SK-N-SH (cell line): ENCODE data around the gene IL18. TPM values are rescaled to one million over a fixed set of nuclear protein-coding genes. Genes with fewer than 3 reads are reported as not detected.
"Not testable (repeated sequence)": the region's sequence is repeated elsewhere in the genome, so short reads cannot be mapped to it uniquely, and the experiment has no call there.

Source experiments
- CTCF ChIA-PET: fragments of 300-600, 350-600 bp; formaldehyde crosslinking; extraction: SDS; loops from one replicate; lab custom pipeline; 2021; lab: Yijun Ruan, JAX
- POLR2A ChIA-PET: fragments of 350-600 bp; sonication (Branson Sonifier 250); formaldehyde crosslinking; extraction: SDS; loops from one replicate; lab custom pipeline; 2020; ENCODE audit warnings: antibody characterized with exemption, inconsistent platforms; lab: Yijun Ruan, JAX
- DNase-seq: peaks from one replicate; pipeline ENCODE4 v3.0.0; 2012
- H2AFZ ChIP-seq: fragments of 200-600 bp; sonication (generic); 2 replicates; pipeline ENCODE4 v1.8.1; 2016; ENCODE audit warnings: antibody characterized with exemption, mild to moderate bottlenecking, low read depth
- H3F3A ChIP-seq: fragments of 200-600 bp; sonication (generic); replicated peaks from 2 replicates; pipeline ENCODE3; 2016; ENCODE audit warnings: antibody characterized with exemption, mild to moderate bottlenecking; ENCODE audit not compliant: insufficient read depth
- H3K27ac ChIP-seq, 2 experiments: fragments of 200-500 bp in 1 of 2; fragments of 200-600 bp in 1 of 2; sonication (Bioruptor generic) in 1 of 2; sonication (generic), shearing (Covaris generic) in 1 of 2; 2 replicates each; pipeline versions ENCODE4 v1.5.1 to v1.6.1; 2014 to 2016; ENCODE audit warnings: low read depth in 2 of 2, inconsistent platforms in 1 of 2, low read length in 1 of 2, mild to moderate bottlenecking in 1 of 2, mixed read lengths in 1 of 2
- H3K27me3 ChIP-seq: fragments of 200-600 bp; sonication (generic), shearing (Covaris generic); 2 replicates; pipeline ENCODE4 v1.6.1; 2016; ENCODE audit warnings: mixed run types; ENCODE audit not compliant: insufficient read depth
- H3K36me3 ChIP-seq, 2 experiments: fragments of 200-500 bp in 1 of 2; fragments of 200-600 bp in 1 of 2; sonication (Bioruptor generic) in 1 of 2; sonication (generic) in 1 of 2; replicated peaks in 1 of 2; 2 replicates each; pipeline versions ENCODE3 to v1.5.1; 2014 to 2016; ENCODE audit warnings: low read length in 1 of 2, mild to moderate bottlenecking in 1 of 2; ENCODE audit not compliant: insufficient read depth in 2 of 2, control insufficient read depth in 1 of 2
- H3K4me1 ChIP-seq, 2 experiments: fragments of 200-500 bp in 1 of 2; fragments of 200-600 bp in 1 of 2; sonication (Bioruptor generic) in 1 of 2; sonication (generic), shearing (Covaris generic) in 1 of 2; 2 replicates each; pipeline versions ENCODE4 v1.5.1 to v1.6.1; 2014 to 2016; ENCODE audit warnings: low read depth in 1 of 2, low read length in 1 of 2, mixed run types in 1 of 2; ENCODE audit not compliant: insufficient read depth in 2 of 2, control insufficient read depth in 1 of 2
- H3K4me2 ChIP-seq: fragments of 200-600 bp; sonication (generic), shearing (Covaris generic); 2 replicates; pipeline ENCODE4 v1.6.1; 2017; ENCODE audit warnings: mixed run types
- H3K4me3 ChIP-seq, 2 experiments: fragments of 200-500 bp in 1 of 2; fragments of 200-600 bp in 1 of 2; sonication (Bioruptor generic) in 1 of 2; sonication (generic), shearing (Covaris generic) in 1 of 2; 2 replicates each; pipeline versions ENCODE4 v1.5.1 to v1.8.1; 2014 to 2016; ENCODE audit warnings: low read depth in 2 of 2, inconsistent platforms in 1 of 2, low read length in 1 of 2, mild to moderate bottlenecking in 1 of 2, mixed read lengths in 1 of 2, moderate library complexity in 1 of 2
- H3K79me2 ChIP-seq: fragments of 200-600 bp; sonication (generic); 2 replicates; pipeline ENCODE4 v1.8.1; 2017; ENCODE audit warnings: mild to moderate bottlenecking; ENCODE audit not compliant: insufficient read depth
- H3K9ac ChIP-seq: fragments of 200-600 bp; sonication (generic); 2 replicates; pipeline ENCODE4 v1.6.1; 2017; ENCODE audit warnings: mixed run types
- H3K9me2 ChIP-seq: fragments of 200-600 bp; sonication (generic); 2 replicates; pipeline ENCODE4 v1.6.1; 2017; ENCODE audit warnings: mixed run types
- H3K9me3 ChIP-seq: fragments of 200-600 bp; sonication (generic); 2 replicates; pipeline ENCODE4 v1.6.1; 2017; ENCODE audit warnings: mixed run types, mild to moderate bottlenecking, moderate library complexity
- H4K20me1 ChIP-seq: fragments of 200-600 bp; sonication (generic); 2 replicates; pipeline ENCODE4 v1.6.1; 2017; ENCODE audit warnings: mild to moderate bottlenecking, mixed run types; ENCODE audit not compliant: insufficient read depth
- FOSL2 ChIP-seq: IDR thresholded peaks from 2 replicates; pipeline ENCODE4 v1.4.0; 2012; ENCODE audit warnings: low read depth, mild to moderate bottlenecking, moderate library complexity, borderline replicate concordance
- RAD21 ChIP-seq: IDR thresholded peaks from 2 replicates; pipeline ENCODE4 v1.6.1; 2012; ENCODE audit warnings: mild to moderate bottlenecking, low read length
- whole genome bisulfite sequencing: methylation state at CpG from one replicate; pipeline ENCODE4 v1.1.6; 2017; ENCODE audit warnings: low lambda C conversion rate; 5-methylcytosine and 5-hydroxymethylcytosine counted together
- polyA plus RNA-seq, 3 experiments: library from polyadenylated mRNA; depleted of rRNA; stranded (reverse); fragments of >200 nt; gene quantifications; 2 replicates each; pipeline ENCODE4 v1.2.3, GENCODE V29; 2012
- small RNA-seq, 7 experiments: library from RNA; depleted of rRNA; stranded (forward); fragments of <200 nt; gene quantifications; one replicate each; pipeline ENCODE3, GENCODE V24; 2012
- TF ChIP-seq, protein P1 (sequence below): IDR thresholded peaks from 2 replicates; pipeline ENCODE4 v1.6.1; 2012; ENCODE audit warnings: mild to moderate bottlenecking, low read depth, low read length, moderate library complexity
- TF ChIP-seq, protein P2 (sequence below): fragments of 150-350 bp; IDR thresholded peaks from 2 replicates; pipeline ENCODE4 v1.6.1; 2016; ENCODE audit warnings: mild to moderate bottlenecking, low read depth, low read length

Gene IL18
- polyA plus RNA-seq, 1 of the 3 experiments (the other 2 are of a cell fraction) = 0.28 TPM

DNA sequence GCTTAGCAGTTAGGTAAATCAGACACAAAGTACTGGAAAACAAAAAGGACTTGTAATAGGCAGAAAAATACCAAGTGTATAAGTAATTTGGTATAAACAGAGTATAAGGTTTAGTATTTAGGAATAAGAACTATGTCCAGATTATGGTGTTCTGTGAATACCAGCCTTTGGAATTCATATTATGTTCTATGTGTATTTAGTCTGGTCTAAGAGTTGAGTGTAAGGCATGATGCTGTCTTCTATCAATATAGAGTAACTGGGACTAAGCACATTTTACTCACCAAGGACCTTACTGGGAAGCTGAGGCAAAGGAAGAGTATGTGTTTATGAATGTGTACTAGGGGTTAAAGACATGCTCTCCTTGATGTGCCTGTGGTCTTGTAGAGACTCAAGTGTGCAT, 67.7 kb downstream of the IL18 start:
- Histone ChIP-seq H3K9ac (no peak overlapping the region), H3K4me1 (no peaks in the 10 kb centered on the region), H3K79me2 (peaks cover 11% of the 10 kb centered on the region; the same call in 1 of the 2 replicates), H3K27me3 (no peaks in the 10 kb centered on the region), H3K4me2 (no peak overlapping the region), H3K27ac (no peak overlapping the region), H4K20me1 (no peaks in the 10 kb centered on the region), H3K36me3 (peaks cover 37 to 41% of the 10 kb centered on the region in 2 experiments), H3K4me3 (no peak overlapping the region), H3K9me3 (no peaks in the 10 kb centered on the region), H3K9me2 (no peaks in the 10 kb centered on the region), H3F3A (no peaks in the 10 kb centered on the region), H2AFZ (no peak overlapping the region)
- TF ChIP-seq, protein P1, sequence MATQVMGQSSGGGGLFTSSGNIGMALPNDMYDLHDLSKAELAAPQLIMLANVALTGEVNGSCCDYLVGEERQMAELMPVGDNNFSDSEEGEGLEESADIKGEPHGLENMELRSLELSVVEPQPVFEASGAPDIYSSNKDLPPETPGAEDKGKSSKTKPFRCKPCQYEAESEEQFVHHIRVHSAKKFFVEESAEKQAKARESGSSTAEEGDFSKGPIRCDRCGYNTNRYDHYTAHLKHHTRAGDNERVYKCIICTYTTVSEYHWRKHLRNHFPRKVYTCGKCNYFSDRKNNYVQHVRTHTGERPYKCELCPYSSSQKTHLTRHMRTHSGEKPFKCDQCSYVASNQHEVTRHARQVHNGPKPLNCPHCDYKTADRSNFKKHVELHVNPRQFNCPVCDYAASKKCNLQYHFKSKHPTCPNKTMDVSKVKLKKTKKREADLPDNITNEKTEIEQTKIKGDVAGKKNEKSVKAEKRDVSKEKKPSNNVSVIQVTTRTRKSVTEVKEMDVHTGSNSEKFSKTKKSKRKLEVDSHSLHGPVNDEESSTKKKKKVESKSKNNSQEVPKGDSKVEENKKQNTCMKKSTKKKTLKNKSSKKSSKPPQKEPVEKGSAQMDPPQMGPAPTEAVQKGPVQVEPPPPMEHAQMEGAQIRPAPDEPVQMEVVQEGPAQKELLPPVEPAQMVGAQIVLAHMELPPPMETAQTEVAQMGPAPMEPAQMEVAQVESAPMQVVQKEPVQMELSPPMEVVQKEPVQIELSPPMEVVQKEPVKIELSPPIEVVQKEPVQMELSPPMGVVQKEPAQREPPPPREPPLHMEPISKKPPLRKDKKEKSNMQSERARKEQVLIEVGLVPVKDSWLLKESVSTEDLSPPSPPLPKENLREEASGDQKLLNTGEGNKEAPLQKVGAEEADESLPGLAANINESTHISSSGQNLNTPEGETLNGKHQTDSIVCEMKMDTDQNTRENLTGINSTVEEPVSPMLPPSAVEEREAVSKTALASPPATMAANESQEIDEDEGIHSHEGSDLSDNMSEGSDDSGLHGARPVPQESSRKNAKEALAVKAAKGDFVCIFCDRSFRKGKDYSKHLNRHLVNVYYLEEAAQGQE = no peak
- TF ChIP-seq RAD21 (no peak), FOSL2 (no peak)
- TF ChIP-seq, protein P2, sequence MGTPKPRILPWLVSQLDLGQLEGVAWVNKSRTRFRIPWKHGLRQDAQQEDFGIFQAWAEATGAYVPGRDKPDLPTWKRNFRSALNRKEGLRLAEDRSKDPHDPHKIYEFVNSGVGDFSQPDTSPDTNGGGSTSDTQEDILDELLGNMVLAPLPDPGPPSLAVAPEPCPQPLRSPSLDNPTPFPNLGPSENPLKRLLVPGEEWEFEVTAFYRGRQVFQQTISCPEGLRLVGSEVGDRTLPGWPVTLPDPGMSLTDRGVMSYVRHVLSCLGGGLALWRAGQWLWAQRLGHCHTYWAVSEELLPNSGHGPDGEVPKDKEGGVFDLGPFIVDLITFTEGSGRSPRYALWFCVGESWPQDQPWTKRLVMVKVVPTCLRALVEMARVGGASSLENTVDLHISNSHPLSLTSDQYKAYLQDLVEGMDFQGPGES = no peak
- POLR2A ChIA-PET = no interaction called here
- no peak for DNase-seq
- CTCF ChIA-PET = interaction anchor here (0.9 to 2.9 kb wide), 2 partner anchors 17 kb away, joined by 3 to 15 read pairs; no protein-coding TSS in a partner anchor

DNA sequence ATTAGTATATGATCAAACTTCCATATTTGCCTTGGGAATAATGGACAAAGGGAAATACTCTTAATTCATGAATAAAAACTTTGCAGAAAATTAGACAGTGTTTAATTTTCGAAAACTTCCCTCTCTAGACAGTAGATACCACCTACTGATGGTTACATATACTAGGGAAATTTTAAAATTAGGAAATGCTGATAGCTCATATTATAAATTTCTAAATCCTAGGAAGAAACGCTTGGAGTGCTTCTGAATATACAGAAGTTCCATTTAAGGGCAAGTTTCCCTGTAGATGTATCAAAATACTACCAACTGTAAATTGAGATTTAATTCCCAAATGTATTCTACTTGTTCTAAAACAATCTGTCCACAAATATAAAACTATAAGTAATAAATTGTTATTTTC, 68.6 kb downstream of the IL18 start:
- POLR2A ChIA-PET, H3K4me1 ChIP-seq, H3K9me3 ChIP-seq, H4K20me1 ChIP-seq, H3K27ac ChIP-seq, H3K27me3 ChIP-seq, H3K9ac ChIP-seq, H3K4me3 ChIP-seq, DNase-seq, H3K9me2 ChIP-seq, H3F3A ChIP-seq, H2AFZ ChIP-seq, H3K4me2 ChIP-seq: not testable (repeated sequence)
- 94% methylated on average over 2 of the region's 2 CpGs for WGBS
- CTCF ChIA-PET = interaction anchor here (0.9 to 1.1 kb wide), 2 partner anchors 17 to 80 kb away, joined by 3 to 4 read pairs; partner anchors contain the start of gene BCO2
- peaks cover 43 to 49% of the 10 kb centered on the region in 2 experiments for H3K36me3 ChIP-seq
- H3K79me2 ChIP-seq = peaks cover 13% of the 10 kb centered on the region

Small RNA genes lying within 50 kb of the gene (small RNA-seq; reads per million reads assigned to genes)
- 0 to 0.52 (median 0) reads per million in 7 experiments for gene MRPS36P4

Other genes with a start within 250 kb of the IL18 start
- gene C11orf52, start 245.2 kb downstream of the IL18 start, polyA plus RNA-seq (2012; rRNA removed) = not detected in 2 replicates
- gene DIXDC1, start 226.8 kb downstream of the IL18 start, polyA plus RNA-seq (2012; rRNA removed) = 5.3 and 6.8 TPM in 2 replicates
- 14.4 and 17.8 TPM in 2 replicates for gene DLAT, start 138.7 kb downstream of the IL18 start, polyA plus RNA-seq (2012; rRNA removed)
- gene PIH1D2, start 90.1 kb downstream of the IL18 start, polyA plus RNA-seq (2012; rRNA removed) = 0.97 and 2.0 TPM in 2 replicates
- 9.2 and 13.1 TPM in 2 replicates for gene NKAPD1, start 89.8 kb downstream of the IL18 start, polyA plus RNA-seq (2012; rRNA removed)
- 156 and 188 TPM in 2 replicates for gene TIMM8B, start 77.3 kb downstream of the IL18 start, polyA plus RNA-seq (2012; rRNA removed)
- 169 and 192 TPM in 2 replicates for gene SDHD, start 77.2 kb downstream of the IL18 start, polyA plus RNA-seq (2012; rRNA removed)
- gene TEX12, start 3.3 kb upstream of the IL18 start, polyA plus RNA-seq (2012; rRNA removed) = 0.15 TPM in 1 of 2 replicates, not detected in the other
- 0.87 and 1.2 TPM in 2 replicates for gene BCO2, start 11.4 kb upstream of the IL18 start, polyA plus RNA-seq (2012; rRNA removed)
- gene PTS, start 62.3 kb upstream of the IL18 start, polyA plus RNA-seq (2012; rRNA removed) = 50.0 and 54.0 TPM in 2 replicates
- gene PLET1, start 96.8 kb upstream of the IL18 start, polyA plus RNA-seq (2012; rRNA removed) = not detected in 2 replicates